Gastroesophageal sphincter (tissue), 4 donors: ENCODE data around the gene TGFBR3. TPM values are rescaled to one million over a fixed set of nuclear protein-coding genes. Genes with fewer than 3 reads are reported as not detected.

Source experiments
- ATAC-seq: fragments of 150-250 bp; one replicate; pipeline ENCODE4 v1.9.1; 2016; ENCODE audit warnings: mild to moderate bottlenecking, moderate library complexity
- H3K27ac ChIP-seq, 4 donors: fragments of 200-600 bp; sonication (generic) in 3 of 4; 1 replicate in 3 of 4; 2 replicates in 1 of 4; pipeline ENCODE4 v1.5.1; 2016 to 2019
- H3K27me3 ChIP-seq: fragments of 200-600 bp; sonication (generic); one replicate; pipeline ENCODE4 v1.5.1; 2019
- H3K36me3 ChIP-seq, 2 donors: fragments of 200-600 bp; sonication (generic); one replicate each; pipeline ENCODE4 v1.5.1; 2019; ENCODE audit warnings: control low read depth in 1 of 2
- H3K4me1 ChIP-seq, 3 donors: fragments of 200-600 bp; sonication (generic); 1 replicate in 2 of 3; 2 replicates in 1 of 3; pipeline ENCODE4 v1.5.1; 2016 to 2019; ENCODE audit warnings: control low read depth in 2 of 3
- H3K4me3 ChIP-seq, 2 donors: fragments of 200-600 bp; sonication (generic); one replicate each; pipeline ENCODE4 v1.5.1; 2019; ENCODE audit warnings: mild to moderate bottlenecking in 1 of 2, moderate library complexity in 1 of 2
- H3K9me3 ChIP-seq, 3 donors: fragments of 200-600 bp; sonication (generic); one replicate each; pipeline ENCODE4 v1.5.1; 2017 to 2019; ENCODE audit warnings: control low read depth in 2 of 3
- EP300 ChIP-seq: sonication (generic); formaldehyde crosslinking; IDR thresholded peaks from one replicate; pipeline ENCODE4 v1.6.1; 2017; ENCODE audit warnings: antibody characterized with exemption, mild to moderate bottlenecking
- POLR2A ChIP-seq, 2 donors: fragments of 450-650 bp; IDR thresholded peaks; one replicate each; pipeline ENCODE4 v1.6.1; 2017; ENCODE audit warnings: antibody characterized with exemption in 2 of 2, mild to moderate bottlenecking in 2 of 2, moderate library complexity in 1 of 2
- POLR2AphosphoS5 ChIP-seq: sonication (generic); formaldehyde crosslinking; IDR thresholded peaks from one replicate; pipeline ENCODE4 v1.6.1; 2017; ENCODE audit warnings: antibody characterized with exemption
- WGBS, 2 donors: methylation state at CpG; one replicate each; pipeline ENCODE4 v1.1.5; 2018; ENCODE audit warnings: low coverage in 1 of 2; 5-methylcytosine and 5-hydroxymethylcytosine counted together
- total RNA-seq, 4 donors: library from RNA; depleted of rRNA; stranded (reverse); fragments of >200 nt; gene quantifications; one replicate each; pipeline ENCODE4 v1.1.0, GENCODE V29; 2016
- TF ChIP-seq, protein P1 (sequence below), 4 experiments: fragments of 200-600 bp in 2 of 4; fragments of 450-650 bp in 2 of 4; sonication (generic) in 1 of 4; IDR thresholded peaks; one replicate each; pipeline ENCODE4 v1.5.1; 2017 to 2019; ENCODE audit warnings: antibody characterized with exemption in 4 of 4, mild to moderate bottlenecking in 2 of 4, moderate library complexity in 2 of 4

The TGFBR3 gene
- total RNA-seq, 4 donors from 2014 or later, result 176 to 315 (median 248) TPM

DNA sequence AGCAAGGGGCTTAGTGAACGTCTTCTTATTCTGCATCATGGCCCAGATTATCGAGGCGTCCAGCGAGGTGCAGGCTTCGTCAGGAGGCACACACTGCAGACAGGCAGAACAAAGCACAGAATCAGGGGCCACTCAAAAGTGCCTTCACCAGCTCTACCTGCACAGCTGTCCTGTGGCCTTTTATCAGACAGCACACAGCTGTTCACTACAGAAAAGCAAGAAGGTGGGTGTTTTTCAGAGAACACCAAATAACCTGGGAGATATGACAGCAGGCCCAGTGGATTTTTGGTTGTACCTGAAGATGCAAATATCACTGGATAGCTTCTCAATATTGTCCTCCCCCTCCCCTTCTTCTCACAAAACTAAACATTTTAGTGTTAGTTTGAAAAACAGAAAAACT is 177.3 kb downstream of the TGFBR3 start:
- TF ChIP-seq POLR2A (IDR thresholded peaks at IDR 0.05) (no peak), EP300 (no peak), POLR2AphosphoS5 (no peak)
- TF ChIP-seq, protein P1, sequence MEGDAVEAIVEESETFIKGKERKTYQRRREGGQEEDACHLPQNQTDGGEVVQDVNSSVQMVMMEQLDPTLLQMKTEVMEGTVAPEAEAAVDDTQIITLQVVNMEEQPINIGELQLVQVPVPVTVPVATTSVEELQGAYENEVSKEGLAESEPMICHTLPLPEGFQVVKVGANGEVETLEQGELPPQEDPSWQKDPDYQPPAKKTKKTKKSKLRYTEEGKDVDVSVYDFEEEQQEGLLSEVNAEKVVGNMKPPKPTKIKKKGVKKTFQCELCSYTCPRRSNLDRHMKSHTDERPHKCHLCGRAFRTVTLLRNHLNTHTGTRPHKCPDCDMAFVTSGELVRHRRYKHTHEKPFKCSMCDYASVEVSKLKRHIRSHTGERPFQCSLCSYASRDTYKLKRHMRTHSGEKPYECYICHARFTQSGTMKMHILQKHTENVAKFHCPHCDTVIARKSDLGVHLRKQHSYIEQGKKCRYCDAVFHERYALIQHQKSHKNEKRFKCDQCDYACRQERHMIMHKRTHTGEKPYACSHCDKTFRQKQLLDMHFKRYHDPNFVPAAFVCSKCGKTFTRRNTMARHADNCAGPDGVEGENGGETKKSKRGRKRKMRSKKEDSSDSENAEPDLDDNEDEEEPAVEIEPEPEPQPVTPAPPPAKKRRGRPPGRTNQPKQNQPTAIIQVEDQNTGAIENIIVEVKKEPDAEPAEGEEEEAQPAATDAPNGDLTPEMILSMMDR (IDR thresholded peaks at IDR 0.05), result no peak
- Histone ChIP-seq H3K27me3 (no peaks in the 10 kb centered on the region), H3K4me3 (no peak overlapping the region), H3K36me3 (peaks cover 0 to 88% of the 10 kb centered on the region in 2 donors), H3K27ac (no peak overlapping the region), H3K4me1 (peaks cover 8 to 78% (median 12%) of the 10 kb centered on the region in 3 donors), H3K9me3 (no peaks in the 10 kb centered on the region)
- ATAC-seq, result no peak
- WGBS, 2 donors, result 92% methylated on average over 5 of the region's 5 CpGs; no CpG with 5 or more reads in 1 of the 2 donors

DNA sequence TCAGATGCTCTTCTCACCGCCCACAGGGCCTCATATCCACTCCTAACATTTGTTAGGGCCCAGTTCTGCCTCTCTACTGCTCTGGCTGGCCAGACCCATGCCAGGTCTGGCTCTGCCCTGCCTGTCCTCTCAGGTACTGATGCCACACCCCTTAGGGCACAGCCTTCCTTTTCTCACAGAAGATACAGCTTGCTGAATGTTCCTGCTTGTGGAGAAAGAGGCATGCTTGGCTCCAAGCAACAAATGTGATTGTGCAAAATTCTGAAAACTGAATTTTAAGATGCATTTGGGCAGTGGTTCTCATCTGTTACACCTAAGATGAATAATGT is 178.1 kb downstream of the TGFBR3 start:
- Histone ChIP-seq H3K4me1 (peaks cover 5 to 78% (median 6%) of the 10 kb centered on the region in 3 donors), H3K4me3 (no peak overlapping the region), H3K9me3 (no peaks in the 10 kb centered on the region), H3K27me3 (no peaks in the 10 kb centered on the region), H3K36me3 (peaks cover 0 to 96% of the 10 kb centered on the region in 2 donors), H3K27ac (peak overlapping the region in 2 of 4 donors; percentile 18 to 47)
- ATAC-seq, result no peak
- TF ChIP-seq POLR2A (IDR thresholded peaks at IDR 0.05), result no peak
- TF ChIP-seq, protein P1 (IDR thresholded peaks at IDR 0.05), result no peak
- TF ChIP-seq POLR2AphosphoS5, result no peak
- TF ChIP-seq EP300, result no peak
- 100% methylated on average over 1 of the region's 1 CpG; no CpG with 5 or more reads in 1 of the 2 donors for WGBS, 2 donors

DNA sequence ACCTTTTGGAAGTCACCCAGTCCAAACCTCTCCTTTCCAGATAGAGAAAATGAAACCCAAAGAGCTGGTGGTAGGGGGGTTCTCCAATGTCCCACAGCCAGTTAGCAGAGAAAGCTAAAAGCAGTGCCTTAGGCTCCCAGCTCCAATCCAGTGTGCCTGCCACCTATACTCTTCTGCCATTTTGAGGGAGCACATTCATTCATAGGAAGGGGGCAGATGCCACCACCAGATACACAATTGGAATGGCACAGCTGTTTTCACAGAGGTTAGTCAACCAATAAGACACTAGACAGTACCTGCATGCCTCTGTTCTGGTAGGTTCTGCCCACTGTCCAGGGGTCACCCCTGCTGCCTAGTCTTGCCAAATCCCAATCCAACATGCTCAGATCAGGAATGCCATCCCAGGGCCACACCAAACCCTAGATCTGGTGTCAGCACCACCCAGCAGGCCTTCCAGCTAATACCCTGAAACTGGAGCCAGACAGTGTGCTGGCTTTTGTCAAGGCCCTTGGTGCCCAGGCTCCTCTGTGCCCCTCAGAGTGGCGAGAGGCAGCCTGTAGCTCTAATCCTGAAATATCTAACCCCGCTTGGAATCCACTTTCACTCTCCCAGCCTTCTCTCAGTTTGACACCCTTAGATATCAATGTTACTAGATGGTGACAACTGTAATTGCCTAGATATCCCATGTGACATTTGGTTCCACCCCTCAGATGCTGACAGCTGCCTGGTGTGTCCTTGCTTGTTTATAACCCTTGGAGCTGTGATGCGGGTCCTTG is 178.6 kb downstream of the TGFBR3 start:
- H3K36me3 ChIP-seq, result peaks cover 0 to 97% of the 10 kb centered on the region in 2 donors
- peak overlapping the region in 2 of 4 donors; percentile 18 to 47 for H3K27ac ChIP-seq
- ATAC-seq, result no peak
- no peaks in the 10 kb centered on the region for H3K27me3 ChIP-seq
- H3K9me3 ChIP-seq, result no peaks in the 10 kb centered on the region
- TF ChIP-seq, protein P1 (IDR thresholded peaks at IDR 0.05), result no peak
- TF ChIP-seq EP300 (no peak), POLR2AphosphoS5 (no peak), POLR2A (IDR thresholded peaks at IDR 0.05) (no peak)
- peaks cover 0 to 76% (median 4%) of the 10 kb centered on the region in 3 donors for H3K4me1 ChIP-seq
- 100% methylated on average over 3 of the region's 3 CpGs; no CpG with 5 or more reads in 1 of the 2 donors for WGBS, 2 donors
- H3K4me3 ChIP-seq, result no peak overlapping the region

DNA sequence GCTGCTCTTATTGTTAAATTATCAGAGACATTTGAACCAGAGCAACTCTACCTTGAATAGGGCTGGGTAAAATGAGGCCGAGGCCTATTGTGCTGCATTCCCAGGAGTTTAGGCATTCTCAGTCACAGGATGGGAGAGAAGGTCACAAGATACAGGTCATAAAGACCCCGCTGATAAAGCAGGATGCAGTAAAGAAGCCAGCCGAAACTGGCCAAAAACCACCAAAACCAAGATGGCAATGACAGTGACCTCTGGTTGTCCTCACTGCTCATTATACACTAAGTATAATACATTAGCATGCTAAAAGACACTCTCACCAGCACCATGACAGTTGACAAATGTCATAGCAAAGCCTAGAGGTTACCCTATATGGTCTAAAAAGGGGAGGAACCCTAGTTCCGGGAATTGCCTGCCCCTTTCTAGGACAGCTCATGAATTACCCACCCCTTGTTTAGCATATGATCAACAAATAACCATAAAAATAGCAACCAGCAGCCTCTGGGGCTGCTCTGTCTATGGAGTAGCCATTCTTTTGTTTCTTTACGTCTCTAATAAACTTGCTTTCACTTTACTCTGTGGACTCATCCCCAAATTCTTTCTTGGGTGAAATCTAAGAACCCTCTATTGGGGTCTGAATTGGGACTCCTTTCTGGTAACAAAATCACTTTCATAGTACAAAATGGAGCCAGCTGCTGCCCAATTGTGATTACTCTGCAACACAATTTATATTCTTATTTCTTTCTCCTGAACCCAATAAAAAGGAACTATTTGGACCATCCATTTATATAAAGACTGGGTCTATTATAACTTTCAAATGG is 179.6 kb downstream of the TGFBR3 start:
- H3K36me3 ChIP-seq, result peaks cover 0 to 97% of the 10 kb centered on the region in 2 donors
- TF ChIP-seq, protein P1 (IDR thresholded peaks at IDR 0.05), result no peak
- TF ChIP-seq POLR2A (IDR thresholded peaks at IDR 0.05) (no peak), POLR2AphosphoS5 (no peak), EP300 (no peak)
- peak overlapping the region in 2 of 4 donors; percentile 10 to 18 for H3K27ac ChIP-seq
- WGBS, 2 donors, result 84 to 97% methylated on average over 3 to 4 of the region's 5 CpGs
- H3K4me1 ChIP-seq, result peaks cover 0 to 66% (median 0%) of the 10 kb centered on the region in 3 donors
- ATAC-seq, result no peak
- no peaks in the 10 kb centered on the region for H3K9me3 ChIP-seq
- no peaks in the 10 kb centered on the region for H3K27me3 ChIP-seq
- no peak overlapping the region for H3K4me3 ChIP-seq
